ENCODE data around the gene BCAS4. TPM values are rescaled to one million over a fixed set of nuclear protein-coding genes. Genes with fewer than 3 reads are reported as not detected.

The BCAS4 gene
- total RNA-seq, 1 experiment from 2014 or later = 29.9 TPM

DNA sequence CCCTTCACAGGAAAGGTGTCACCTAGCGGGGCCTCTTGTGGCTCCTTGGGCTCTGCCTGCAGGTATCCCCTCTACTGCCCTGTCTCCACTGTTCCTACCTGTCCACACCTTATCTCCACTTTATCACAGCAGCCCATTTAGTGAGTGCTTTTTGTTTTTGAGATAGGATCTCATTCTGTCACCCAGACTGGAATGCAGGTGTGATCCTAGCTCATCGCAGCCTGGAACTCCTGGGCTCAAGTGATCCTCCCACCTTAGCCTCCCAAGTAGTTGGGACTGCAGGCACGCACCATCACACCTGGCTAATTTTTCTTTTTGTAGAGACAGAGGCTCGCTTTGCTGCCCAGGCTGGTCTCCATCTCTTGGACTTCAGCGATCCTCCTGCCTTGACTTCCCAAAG, 48.0 kb downstream of the BCAS4 start:
- no TSS peak for BruUV-seq (replicated peaks)
- CTCF ChIA-PET = no interaction called here
- TF ChIP-seq, protein P1, sequence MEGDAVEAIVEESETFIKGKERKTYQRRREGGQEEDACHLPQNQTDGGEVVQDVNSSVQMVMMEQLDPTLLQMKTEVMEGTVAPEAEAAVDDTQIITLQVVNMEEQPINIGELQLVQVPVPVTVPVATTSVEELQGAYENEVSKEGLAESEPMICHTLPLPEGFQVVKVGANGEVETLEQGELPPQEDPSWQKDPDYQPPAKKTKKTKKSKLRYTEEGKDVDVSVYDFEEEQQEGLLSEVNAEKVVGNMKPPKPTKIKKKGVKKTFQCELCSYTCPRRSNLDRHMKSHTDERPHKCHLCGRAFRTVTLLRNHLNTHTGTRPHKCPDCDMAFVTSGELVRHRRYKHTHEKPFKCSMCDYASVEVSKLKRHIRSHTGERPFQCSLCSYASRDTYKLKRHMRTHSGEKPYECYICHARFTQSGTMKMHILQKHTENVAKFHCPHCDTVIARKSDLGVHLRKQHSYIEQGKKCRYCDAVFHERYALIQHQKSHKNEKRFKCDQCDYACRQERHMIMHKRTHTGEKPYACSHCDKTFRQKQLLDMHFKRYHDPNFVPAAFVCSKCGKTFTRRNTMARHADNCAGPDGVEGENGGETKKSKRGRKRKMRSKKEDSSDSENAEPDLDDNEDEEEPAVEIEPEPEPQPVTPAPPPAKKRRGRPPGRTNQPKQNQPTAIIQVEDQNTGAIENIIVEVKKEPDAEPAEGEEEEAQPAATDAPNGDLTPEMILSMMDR (IDR thresholded peaks at IDR 0.05; ENCODE audit: insufficient read depth in 1 of 2, low read depth in 1 of 2, low read length in 1 of 2, severe bottlenecking in 1 of 2, unreplicated experiment in 1 of 2) = no peak

DNA sequence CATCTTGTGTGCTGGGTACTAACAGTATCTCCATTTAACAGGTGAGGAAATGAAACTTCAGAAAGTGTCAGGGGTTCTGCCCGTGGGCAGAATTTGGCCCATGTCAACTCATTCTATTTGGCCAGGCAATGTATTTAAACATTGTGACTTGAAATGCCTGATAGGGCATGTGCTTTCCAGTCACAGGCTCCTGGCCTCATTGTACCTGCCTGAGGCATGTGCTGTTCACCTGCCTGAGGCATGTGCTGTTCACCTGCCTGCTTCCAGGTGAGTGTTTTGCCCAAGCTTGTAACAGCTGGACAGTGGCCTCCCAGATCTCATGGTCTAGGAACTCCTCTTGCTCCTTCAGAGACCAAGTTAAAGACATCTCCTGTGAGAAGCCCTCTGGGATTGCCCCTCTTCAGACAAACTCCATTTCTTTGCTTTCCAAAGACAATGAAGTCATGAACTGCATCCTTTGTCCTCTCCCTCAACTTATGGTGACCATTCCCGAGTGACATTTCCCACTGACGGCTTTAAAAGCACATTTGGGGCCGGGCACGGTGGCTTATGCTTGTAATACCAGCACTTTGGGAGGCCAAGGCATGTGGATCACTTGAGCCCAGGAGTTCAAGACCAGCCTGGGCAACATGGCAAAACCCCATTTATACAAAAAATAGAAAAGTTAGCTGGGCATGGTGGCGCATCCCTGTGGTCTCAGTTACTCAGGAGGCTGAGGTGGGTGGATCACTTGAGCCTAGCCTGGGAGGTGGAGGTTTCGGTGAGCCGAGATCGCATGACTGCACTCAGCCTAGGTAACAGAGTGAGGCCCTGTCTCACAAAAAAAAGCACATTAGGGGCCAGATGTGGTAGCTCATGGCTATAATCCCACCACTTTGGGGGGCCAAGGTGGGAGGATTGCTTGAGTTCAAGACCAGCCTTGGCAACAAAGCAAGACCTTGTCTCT, 48.7 kb downstream of the BCAS4 start:
- Histone ChIP-seq H3K27me3 (replicated peaks; ENCODE audit: control insufficient read depth, insufficient read depth, low read length) (no peaks in the 10 kb centered on the region), H3K9me3 (no peaks in the 10 kb centered on the region), H3K4me1 (no peaks in the 10 kb centered on the region), H3K4me3 (ENCODE audit: low read depth, low read length) (no peak overlapping the region), H3K36me3 (ENCODE audit: control insufficient read depth, insufficient read depth, low read length) (0 out of 2 replicates have a peak, but pooled peaks cover 1% of the 10 kb centered on the region)
- DNase-seq = no peak
- ChIA-PET POLR2A (no interaction called here), CTCF (no interaction called here)
- no TSS peak for BruUV-seq (replicated peaks)
- TF ChIP-seq, protein P1 (IDR thresholded peaks at IDR 0.05; ENCODE audit: insufficient read depth in 1 of 2, low read depth in 1 of 2, low read length in 1 of 2, severe bottlenecking in 1 of 2, unreplicated experiment in 1 of 2) = no peak
- H3K4me1 Mint-ChIP-seq (ENCODE audit: low read depth, unreplicated experiment) = peaks cover 5% of the 10 kb centered on the region
- no peak overlapping the region for H3K4me3 Mint-ChIP-seq (ENCODE audit: unreplicated experiment)
- H3K27me3 Mint-ChIP-seq (ENCODE audit: insufficient read depth, unreplicated experiment) = no peaks in the 10 kb centered on the region
- H3K36me3 Mint-ChIP-seq (ENCODE audit: insufficient read depth, unreplicated experiment) = no peaks in the 10 kb centered on the region
- no peak overlapping the region for H3K27ac Mint-ChIP-seq (ENCODE audit: unreplicated experiment)
- intact Hi-C loops (cut with micrococcal nuclease; ENCODE audit: unreplicated experiment) = no loop called here
- H3K9me3 Mint-ChIP-seq (ENCODE audit: unreplicated experiment) = no peaks in the 10 kb centered on the region

More for the DNA sequence above, 48.0 kb downstream of the BCAS4 start:
- Histone ChIP-seq H3K4me3 (ENCODE audit: low read depth, low read length) (no peak overlapping the region), H3K36me3 (ENCODE audit: control insufficient read depth, insufficient read depth, low read length) (0 out of 2 replicates have a peak, but pooled peaks cover 1% of the 10 kb centered on the region), H3K9me3 (no peaks in the 10 kb centered on the region), H3K4me1 (no peaks in the 10 kb centered on the region), H3K27me3 (replicated peaks; ENCODE audit: control insufficient read depth, insufficient read depth, low read length) (no peaks in the 10 kb centered on the region)
- H3K4me1 Mint-ChIP-seq (ENCODE audit: low read depth, unreplicated experiment) = peaks cover 7% of the 10 kb centered on the region
- no peak overlapping the region for H3K4me3 Mint-ChIP-seq (ENCODE audit: unreplicated experiment)
- POLR2A ChIA-PET = no interaction called here
- no peak for DNase-seq
- no peaks in the 10 kb centered on the region for H3K36me3 Mint-ChIP-seq (ENCODE audit: insufficient read depth, unreplicated experiment)
- no peaks in the 10 kb centered on the region for H3K9me3 Mint-ChIP-seq (ENCODE audit: unreplicated experiment)
- no peak overlapping the region for H3K27ac Mint-ChIP-seq (ENCODE audit: unreplicated experiment)
- H3K27me3 Mint-ChIP-seq (ENCODE audit: insufficient read depth, unreplicated experiment) = no peaks in the 10 kb centered on the region
- intact Hi-C loops (cut with micrococcal nuclease; ENCODE audit: unreplicated experiment) = no loop called here

DNA sequence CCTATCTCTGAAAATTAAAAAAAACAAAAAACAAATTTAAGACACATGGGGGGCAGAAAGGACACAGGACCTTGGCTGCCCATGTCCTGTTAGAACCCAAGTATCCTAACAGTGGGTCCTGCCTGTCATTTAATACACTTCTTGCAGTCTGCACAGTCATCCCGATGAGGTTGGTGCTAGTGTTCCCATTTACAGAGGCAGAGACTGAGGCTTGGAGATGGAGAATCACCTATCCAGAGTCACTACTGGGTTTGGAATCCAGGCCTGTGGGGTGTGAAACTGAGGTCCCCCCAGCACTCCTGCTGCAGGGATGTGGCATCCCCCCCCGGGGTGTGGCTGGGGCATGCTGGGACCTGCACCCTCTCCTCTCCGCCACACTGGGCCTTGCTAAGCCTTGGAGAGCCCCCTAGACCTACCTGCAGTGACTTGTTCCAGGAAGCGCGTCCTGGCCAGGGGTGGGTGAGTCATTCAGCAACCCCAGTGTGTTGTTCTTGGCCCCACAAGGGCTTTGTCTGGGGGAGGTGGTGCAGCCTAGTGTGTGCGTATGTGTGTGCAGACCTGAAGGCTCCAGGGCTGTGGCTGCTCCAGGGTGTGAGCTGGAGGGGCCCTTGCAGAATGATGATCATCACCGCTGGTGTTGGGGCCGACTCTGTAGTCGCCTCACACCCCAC, 49.7 kb downstream of the BCAS4 start:
- no peak overlapping the region for H3K4me3 Mint-ChIP-seq (ENCODE audit: unreplicated experiment)
- H3K27me3 ChIP-seq (replicated peaks; ENCODE audit: control insufficient read depth, insufficient read depth, low read length) = no peaks in the 10 kb centered on the region
- H3K36me3 Mint-ChIP-seq (ENCODE audit: insufficient read depth, unreplicated experiment) = no peaks in the 10 kb centered on the region
- intact Hi-C loops (cut with micrococcal nuclease; ENCODE audit: unreplicated experiment) = no loop called here
- no peaks in the 10 kb centered on the region for H3K27me3 Mint-ChIP-seq (ENCODE audit: insufficient read depth, unreplicated experiment)
- ChIA-PET POLR2A (no interaction called here), CTCF (no interaction called here)
- H3K4me3 ChIP-seq (ENCODE audit: low read depth, low read length) = no peak overlapping the region
- H3K27ac Mint-ChIP-seq (ENCODE audit: unreplicated experiment) = no peak overlapping the region
- BruUV-seq (replicated peaks) = no TSS peak
- H3K9me3 ChIP-seq = no peaks in the 10 kb centered on the region
- no peaks in the 10 kb centered on the region for H3K4me1 Mint-ChIP-seq (ENCODE audit: low read depth, unreplicated experiment)
- no peaks in the 10 kb centered on the region for H3K9me3 Mint-ChIP-seq (ENCODE audit: unreplicated experiment)
- DNase-seq = no peak
- TF ChIP-seq, protein P1 (IDR thresholded peaks at IDR 0.05; ENCODE audit: insufficient read depth in 1 of 2, low read depth in 1 of 2, low read length in 1 of 2, severe bottlenecking in 1 of 2, unreplicated experiment in 1 of 2) = no peak
- H3K4me1 ChIP-seq = no peaks in the 10 kb centered on the region
- 0 out of 2 replicates have a peak, but pooled peaks cover 1% of the 10 kb centered on the region for H3K36me3 ChIP-seq (ENCODE audit: control insufficient read depth, insufficient read depth, low read length)

All from Caco-2 (cell line).